Stomach (tissue), 4 donors: ENCODE measurements around the gene MTMR3.

Experiments used
- CTCF ChIP-seq, 7 experiments: fragments of 450-650 bp in 4 of 7; fragments of 200-600 bp in 3 of 7; sonication (generic) in 3 of 7; IDR thresholded peaks; one replicate each; pipeline ENCODE4 v1.5.1; 2016 to 2019; ENCODE audit warnings: antibody characterized with exemption in 7 of 7, control low read depth in 2 of 7, mild to moderate bottlenecking in 1 of 7
- EP300 ChIP-seq: sonication (generic); formaldehyde crosslinking; IDR thresholded peaks from one replicate; pipeline ENCODE4 v1.6.1; 2017; ENCODE audit warnings: antibody characterized with exemption
- POLR2A ChIP-seq, 4 donors: fragments of 450-650 bp; IDR thresholded peaks; one replicate each; pipeline ENCODE4 v1.6.1; 2016; ENCODE audit warnings: antibody characterized with exemption in 4 of 4, control low read depth in 2 of 4, mild to moderate bottlenecking in 1 of 4, moderate library complexity in 1 of 4
- POLR2AphosphoS5 ChIP-seq, 3 donors: sonication (generic); formaldehyde crosslinking; IDR thresholded peaks; one replicate each; pipeline ENCODE4 v1.6.1; 2016; ENCODE audit warnings: antibody characterized with exemption in 3 of 3

GRCh38 chr22:29903371-29903770, 20.4 kb downstream of the MTMR3 start:
- TF ChIP-seq POLR2A (IDR thresholded peaks at IDR 0.05) (no peak), CTCF (IDR thresholded peaks at IDR 0.05) (no peak), POLR2AphosphoS5 (IDR thresholded peaks at IDR 0.05) (no peak), EP300 (no peak)
